ENCODE results near the gene MVD. TPM values are rescaled to one million over a fixed set of nuclear protein-coding genes. Genes with fewer than 3 reads are reported as not detected.

The MVD gene
- total and polyA plus RNA-seq, 4 experiments from 2014 or later, result 15.6 to 57.0 (median 35.9) TPM

Other genes starting within 250 kb of the MVD start
- gene ZFPM1, start 209.8 kb downstream of the MVD start, total RNA-seq, result 10 to 100 TPM; 19.0 to 20.5 TPM
- under 1 TPM; 0.07 to 0.48 TPM for gene ZFPM1, start 209.8 kb downstream of the MVD start, polyA plus RNA-seq
- 10 to 100 TPM; 84.5 to 91.5 TPM for gene ZC3H18, start 92.7 kb downstream of the MVD start, total RNA-seq
- gene ZC3H18, start 92.7 kb downstream of the MVD start, polyA plus RNA-seq, result 10 to 100 TPM in 1 of 2 donors, 1 to 10 TPM in 1; 3.0 to 23.5 TPM
- under 1 TPM in 1 of 2 experiments, not detected in 1; 0.44 TPM for gene IL17C, start 24.5 kb downstream of the MVD start, total RNA-seq
- gene IL17C, start 24.5 kb downstream of the MVD start, polyA plus RNA-seq, result not detected
- 100 to 1,000 TPM; 383 to 386 TPM for gene CYBA, start 12.0 kb downstream of the MVD start, total RNA-seq
- gene CYBA, start 12.0 kb downstream of the MVD start, polyA plus RNA-seq, result 1,000 to 10,000 TPM in 1 of 2 donors, 100 to 1,000 TPM in 1; 689 to 1,286 TPM
- 10 to 100 TPM; 14.0 to 15.7 TPM for gene SNAI3, start 23.4 kb upstream of the MVD start, total RNA-seq
- gene SNAI3, start 23.4 kb upstream of the MVD start, polyA plus RNA-seq, result 10 to 100 TPM; 11.6 to 22.9 TPM
- 100 to 1,000 TPM; 129 to 137 TPM for gene RNF166, start 43.3 kb upstream of the MVD start, total RNA-seq
- 10 to 100 TPM; 90.5 to 92.9 TPM for gene RNF166, start 43.3 kb upstream of the MVD start, polyA plus RNA-seq
- gene CTU2, start 43.4 kb upstream of the MVD start, total RNA-seq, result 10 to 100 TPM; 20.4 to 21.1 TPM
- gene CTU2, start 43.4 kb upstream of the MVD start, polyA plus RNA-seq, result 10 to 100 TPM; 11.5 to 13.6 TPM
- 100 to 1,000 TPM; 274 to 302 TPM for gene PIEZO1, start 122.1 kb upstream of the MVD start, total RNA-seq
- 10 to 100 TPM; 12.0 to 67.5 TPM for gene PIEZO1, start 122.1 kb upstream of the MVD start, polyA plus RNA-seq
- under 1 TPM; 0.17 TPM for gene CDT1, start 140.7 kb upstream of the MVD start, total RNA-seq
- under 1 TPM; 0.19 to 0.26 TPM for gene CDT1, start 140.7 kb upstream of the MVD start, polyA plus RNA-seq
- 100 to 1,000 TPM; 171 to 175 TPM for gene APRT, start 148.8 kb upstream of the MVD start, total RNA-seq
- 100 to 1,000 TPM; 569 to 624 TPM for gene APRT, start 148.8 kb upstream of the MVD start, polyA plus RNA-seq
- gene GALNS, start 193.9 kb upstream of the MVD start, total RNA-seq, result 10 to 100 TPM; 58.8 to 65.7 TPM
- 1 to 10 TPM; 5.6 to 8.7 TPM for gene GALNS, start 193.9 kb upstream of the MVD start, polyA plus RNA-seq
- gene TRAPPC2L, start 194.0 kb upstream of the MVD start, total RNA-seq, result 10 to 100 TPM; 66.6 to 67.1 TPM
- 100 to 1,000 TPM; 104 to 105 TPM for gene TRAPPC2L, start 194.0 kb upstream of the MVD start, polyA plus RNA-seq
- not detected for gene PABPN1L, start 203.6 kb upstream of the MVD start, total RNA-seq
- gene PABPN1L, start 203.6 kb upstream of the MVD start, polyA plus RNA-seq, result not detected